Psoas muscle (tissue), 8 donors: ENCODE data around the gene OR8D4. TPM values are rescaled to one million over a fixed set of nuclear protein-coding genes. Genes with fewer than 3 reads are reported as not detected.

Experiments used
- ATAC-seq, 4 donors: fragments of 200-7000 bp; cut with Tn5 transposase; one replicate each; pipeline ENCODE4 v1.9.1; 2020; ENCODE audit warnings: moderate library complexity in 3 of 4, mild to moderate bottlenecking in 2 of 4
- DNase-seq, 2 donors: peaks; one replicate each; pipeline ENCODE4 v3.0.0-alpha.2; 2020
- H3K27ac ChIP-seq: fragments of 200-600 bp; one replicate; pipeline ENCODE4 v1.8.0; 2022
- H3K27me3 ChIP-seq, 3 donors: fragments of 200-600 bp in 1 of 3; one replicate each; pipeline versions ENCODE4 v1.6.1 to v1.8.0; 2013 to 2022; ENCODE audit warnings: low read length in 2 of 3, mild to moderate bottlenecking in 2 of 3, moderate library complexity in 1 of 3; ENCODE audit not compliant: insufficient read depth in 3 of 3
- H3K36me3 ChIP-seq, 2 donors: fragments of 200-600 bp in 1 of 2; one replicate each; pipeline versions ENCODE4 v1.6.1 to v1.8.0; 2013 to 2022; ENCODE audit warnings: low read depth in 1 of 2, mild to moderate bottlenecking in 1 of 2, moderate library complexity in 1 of 2; ENCODE audit not compliant: insufficient read depth in 1 of 2
- H3K4me1 ChIP-seq: fragments of 200-600 bp; one replicate; pipeline ENCODE4 v1.8.0; 2022
- H3K4me3 ChIP-seq: fragments of 200-600 bp; one replicate; pipeline ENCODE4 v1.8.0; 2022; ENCODE audit warnings: mild to moderate bottlenecking
- H3K9me3 ChIP-seq: fragments of 200-600 bp; one replicate; pipeline ENCODE4 v1.8.0; 2022
- WGBS, 3 donors: extraction: QIAGEN DNeasy Blood & Tissue Kit; methylation state at CpG; one replicate each; pipeline versions ENCODE4 v1.1.6 to v1.1.7; 2013; 5-methylcytosine and 5-hydroxymethylcytosine counted together
- intact Hi-C, 2 donors: fragments of 100-400 bp; cut with DNase I; formaldehyde crosslinking; loops; one replicate each; pipeline versions ENCODE4 v1.11.0 to v1.14.2; 2022
- polyA plus RNA-seq, 3 donors: library from polyadenylated mRNA; stranded (reverse); fragments of 200-250 nt; gene quantifications; one replicate each; pipeline ENCODE4 v1.2.3, GENCODE V29; 2013
- total RNA-seq, 4 donors: library from RNA; stranded (reverse); fragmentation: NEBNext Ultra II Directional in 2 of 4; extraction: Animal tissue kit (Norgen Biotek cat#: 25700) in 2 of 4; gene quantifications; one replicate each; pipeline versions ENCODE4 v1.2.1 to v1.2.4, GENCODE V29; 2021 to 2023
- TF ChIP-seq, protein P1 (sequence below): fragments of 200-600 bp; IDR thresholded peaks from one replicate; pipeline ENCODE4 v1.8.0; 2022; ENCODE audit warnings: antibody characterized with exemption
- donor health status: healthy with polysubstance abuse.
- donor health status: DM: no; HTN: no; CAD: no; lungs with moderate emphysema.
- donor health status: Bipolar disorder and iron deficiency.
- donor health status: healthy.
- donor health status: DM: yes; HTN: yes; CAD: no.
- donor health status: DM: no; HTN: no; CAD: no.
- donor health status: DM: no; HTN: no; CAD: no.
- donor health status: DM: yes; HTN: yes; CAD: no.

OR8D4 gene
- total and polyA plus RNA-seq, 7 donors, result not detected

GRCh38 chr11:123942413-123942812, 40.4 kb downstream of the OR8D4 start:
- Histone ChIP-seq H3K27ac (no peak overlapping the region), H3K27me3 (no peaks in the 10 kb centered on the region), H3K4me3 (no peak overlapping the region), H3K9me3 (no peaks in the 10 kb centered on the region), H3K4me1 (no peaks in the 10 kb centered on the region), H3K36me3 (no peaks in the 10 kb centered on the region)
- DNase-seq (no peak), ATAC-seq (no peak)
- intact Hi-C loops, result no loop called here
- TF ChIP-seq, protein P1, sequence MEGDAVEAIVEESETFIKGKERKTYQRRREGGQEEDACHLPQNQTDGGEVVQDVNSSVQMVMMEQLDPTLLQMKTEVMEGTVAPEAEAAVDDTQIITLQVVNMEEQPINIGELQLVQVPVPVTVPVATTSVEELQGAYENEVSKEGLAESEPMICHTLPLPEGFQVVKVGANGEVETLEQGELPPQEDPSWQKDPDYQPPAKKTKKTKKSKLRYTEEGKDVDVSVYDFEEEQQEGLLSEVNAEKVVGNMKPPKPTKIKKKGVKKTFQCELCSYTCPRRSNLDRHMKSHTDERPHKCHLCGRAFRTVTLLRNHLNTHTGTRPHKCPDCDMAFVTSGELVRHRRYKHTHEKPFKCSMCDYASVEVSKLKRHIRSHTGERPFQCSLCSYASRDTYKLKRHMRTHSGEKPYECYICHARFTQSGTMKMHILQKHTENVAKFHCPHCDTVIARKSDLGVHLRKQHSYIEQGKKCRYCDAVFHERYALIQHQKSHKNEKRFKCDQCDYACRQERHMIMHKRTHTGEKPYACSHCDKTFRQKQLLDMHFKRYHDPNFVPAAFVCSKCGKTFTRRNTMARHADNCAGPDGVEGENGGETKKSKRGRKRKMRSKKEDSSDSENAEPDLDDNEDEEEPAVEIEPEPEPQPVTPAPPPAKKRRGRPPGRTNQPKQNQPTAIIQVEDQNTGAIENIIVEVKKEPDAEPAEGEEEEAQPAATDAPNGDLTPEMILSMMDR, result no peak
- WGBS, 3 donors, result 85 to 90% (median 86%) methylated on average over 4 of the region's 4 CpGs

GRCh38 chr11:123943738-123944137, 41.8 kb downstream of the OR8D4 start, which contains the start of gene OR6T1:
Gene OR6T1, minus strand, starts transcription at chr11:123943838. Its CDS starts 0 bp downstream, at chr11:123943838.
- intact Hi-C loops, result no loop called here
- H3K27ac ChIP-seq, result no peak within 1 kb of the TSS
- no peaks in the 10 kb centered on the region for H3K9me3 ChIP-seq
- H3K27me3 ChIP-seq, result no peaks in the 10 kb centered on the region
- H3K36me3 ChIP-seq, result no peaks in the 10 kb centered on the region
- DNase-seq, result no peak
- ATAC-seq, result no peak
- H3K4me3 ChIP-seq, result no peak within 1 kb of the TSS
- TF ChIP-seq, protein P1, result no peak
- WGBS, 3 donors, result 85 to 88% (median 88%) methylated on average over 3 of the region's 3 CpGs
- H3K4me1 ChIP-seq, result no peaks in the 10 kb centered on the region

DNA sequence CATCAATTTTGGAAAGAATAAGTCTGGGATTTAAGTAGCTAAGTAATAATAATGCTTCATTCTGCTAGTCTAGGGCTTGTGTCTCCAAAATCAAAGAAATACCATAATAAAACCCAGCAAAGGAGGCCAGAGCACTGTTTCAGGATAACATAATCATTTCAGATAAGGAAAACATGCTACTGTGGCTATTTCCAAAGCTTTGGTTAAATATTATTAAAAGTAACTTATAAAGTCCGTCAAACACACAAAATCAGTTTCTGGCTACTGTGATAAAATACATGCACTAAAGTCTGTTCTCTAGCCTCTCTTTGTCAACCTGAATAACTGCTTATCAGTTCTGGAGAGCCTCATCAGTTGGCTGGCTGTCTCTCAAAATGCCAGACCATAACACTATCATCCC, 43.2 kb downstream of the OR8D4 start:
- Histone ChIP-seq H3K4me1 (no peaks in the 10 kb centered on the region), H3K27me3 (no peaks in the 10 kb centered on the region), H3K4me3 (no peak overlapping the region), H3K27ac (no peak overlapping the region), H3K9me3 (no peaks in the 10 kb centered on the region), H3K36me3 (no peaks in the 10 kb centered on the region)
- DNase-seq (no peak), ATAC-seq (no peak)
- WGBS, 3 donors, result 76 to 100% (median 82%) methylated on average over 1 of the region's 1 CpG
- intact Hi-C loops, result no loop called here
- TF ChIP-seq, protein P1, result no peak

DNA sequence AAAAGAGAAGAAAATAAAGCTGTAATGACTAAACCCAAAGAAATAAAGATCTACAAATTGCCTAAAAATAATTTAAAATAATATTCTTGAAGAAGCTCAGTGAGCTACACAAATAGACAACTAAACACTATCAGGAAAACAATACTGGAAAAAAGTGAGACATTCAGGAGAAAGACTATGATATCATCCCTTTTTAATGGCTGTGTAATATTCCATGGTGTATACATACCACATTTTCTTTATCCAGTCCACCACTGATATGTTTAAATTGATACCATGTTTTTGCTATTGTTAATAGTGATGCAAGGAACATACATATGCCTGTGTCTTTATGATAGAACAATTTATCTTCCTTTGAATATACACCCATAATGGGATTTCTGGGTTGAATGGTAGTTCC, 54.8 kb downstream of the OR8D4 start:
- H3K9me3 ChIP-seq, result peaks cover 11% of the 10 kb centered on the region
- no peak for ATAC-seq

More for the DNA sequence above, 54.8 kb downstream of the OR8D4 start:
- no peak for DNase-seq
- no peaks in the 10 kb centered on the region for H3K27me3 ChIP-seq
- H3K36me3 ChIP-seq, result no peaks in the 10 kb centered on the region
- H3K4me1 ChIP-seq, result no peaks in the 10 kb centered on the region
- intact Hi-C loops, result no loop called here
- no peak overlapping the region for H3K27ac ChIP-seq
- no peak overlapping the region for H3K4me3 ChIP-seq
- TF ChIP-seq, protein P1, result no peak

Other genes starting within 250 kb of the OR8D4 start
- 10 to 100 TPM; 11.1 to 69.0 (median 26.4) TPM for gene SCN3B, start 247.5 kb upstream of the OR8D4 start, total RNA-seq
- 10 to 100 TPM; 15.6 to 42.1 (median 17.2) TPM for gene SCN3B, start 247.5 kb upstream of the OR8D4 start, polyA plus RNA-seq
- gene ZNF202, start 160.5 kb upstream of the OR8D4 start, total RNA-seq, result 10 to 100 TPM in 1 of 4 donors, 1 to 10 TPM in 3; 5.5 to 13.8 (median 7.7) TPM
- gene ZNF202, start 160.5 kb upstream of the OR8D4 start, polyA plus RNA-seq, result 10 to 100 TPM in 2 of 3 donors, 1 to 10 TPM in 1; 5.9 to 11.9 (median 10.7) TPM
- not detected for gene OR6X1, start 147.6 kb upstream of the OR8D4 start, total RNA-seq
- not detected for gene OR6X1, start 147.6 kb upstream of the OR8D4 start, polyA plus RNA-seq
- not detected for gene OR6M1, start 95.8 kb upstream of the OR8D4 start, total RNA-seq
- not detected for gene OR6M1, start 95.8 kb upstream of the OR8D4 start, polyA plus RNA-seq
- gene TMEM225, start 16.5 kb upstream of the OR8D4 start, total RNA-seq, result not detected
- not detected for gene TMEM225, start 16.5 kb upstream of the OR8D4 start, polyA plus RNA-seq
- not detected for gene OR4D5, start 37.5 kb downstream of the OR8D4 start, total RNA-seq
- gene OR4D5, start 37.5 kb downstream of the OR8D4 start, polyA plus RNA-seq, result not detected
- not detected for gene OR6T1, start 41.7 kb downstream of the OR8D4 start, total RNA-seq
- gene OR6T1, start 41.7 kb downstream of the OR8D4 start, polyA plus RNA-seq, result not detected
- gene OR10S1, start 75.6 kb downstream of the OR8D4 start, total RNA-seq, result not detected
- gene OR10S1, start 75.6 kb downstream of the OR8D4 start, polyA plus RNA-seq, result not detected
- gene OR10G6, start 93.0 kb downstream of the OR8D4 start, total RNA-seq, result not detected
- not detected for gene OR10G6, start 93.0 kb downstream of the OR8D4 start, polyA plus RNA-seq
- not detected for gene OR10G4, start 110.8 kb downstream of the OR8D4 start, total RNA-seq
- gene OR10G4, start 110.8 kb downstream of the OR8D4 start, polyA plus RNA-seq, result not detected
- not detected for gene OR10G9, start 120.8 kb downstream of the OR8D4 start, total RNA-seq
- gene OR10G9, start 120.8 kb downstream of the OR8D4 start, polyA plus RNA-seq, result not detected
- gene OR10G8, start 124.6 kb downstream of the OR8D4 start, total RNA-seq, result not detected
- not detected for gene OR10G8, start 124.6 kb downstream of the OR8D4 start, polyA plus RNA-seq
- not detected for gene OR10G7, start 139.2 kb downstream of the OR8D4 start, total RNA-seq
- gene OR10G7, start 139.2 kb downstream of the OR8D4 start, polyA plus RNA-seq, result not detected
- gene VWA5A, start 213.3 kb downstream of the OR8D4 start, total RNA-seq, result 1 to 10 TPM; 3.4 to 6.7 (median 4.8) TPM
- gene VWA5A, start 213.3 kb downstream of the OR8D4 start, polyA plus RNA-seq, result 1 to 10 TPM; 1.2 to 2.0 (median 1.3) TPM